Stimulated activated CD8-positive, alpha-beta memory T cell treated with anti-CD3 and anti-CD28 coated beads, Interleukin-15, amount 100 ng/mL, for 48 hours (primary cell): ENCODE data around the gene GID8.
"Not testable (repeated sequence)": the region's sequence is repeated elsewhere in the genome, so short reads cannot be mapped to it uniquely, and the experiment has no call there.

Experiments used
- DNase-seq, 2 donors: peaks; one replicate each; pipeline ENCODE4 v3.0.0-alpha.2; 2020; ENCODE audit warnings: low read depth in 2 of 2

Gene GID8

DNA sequence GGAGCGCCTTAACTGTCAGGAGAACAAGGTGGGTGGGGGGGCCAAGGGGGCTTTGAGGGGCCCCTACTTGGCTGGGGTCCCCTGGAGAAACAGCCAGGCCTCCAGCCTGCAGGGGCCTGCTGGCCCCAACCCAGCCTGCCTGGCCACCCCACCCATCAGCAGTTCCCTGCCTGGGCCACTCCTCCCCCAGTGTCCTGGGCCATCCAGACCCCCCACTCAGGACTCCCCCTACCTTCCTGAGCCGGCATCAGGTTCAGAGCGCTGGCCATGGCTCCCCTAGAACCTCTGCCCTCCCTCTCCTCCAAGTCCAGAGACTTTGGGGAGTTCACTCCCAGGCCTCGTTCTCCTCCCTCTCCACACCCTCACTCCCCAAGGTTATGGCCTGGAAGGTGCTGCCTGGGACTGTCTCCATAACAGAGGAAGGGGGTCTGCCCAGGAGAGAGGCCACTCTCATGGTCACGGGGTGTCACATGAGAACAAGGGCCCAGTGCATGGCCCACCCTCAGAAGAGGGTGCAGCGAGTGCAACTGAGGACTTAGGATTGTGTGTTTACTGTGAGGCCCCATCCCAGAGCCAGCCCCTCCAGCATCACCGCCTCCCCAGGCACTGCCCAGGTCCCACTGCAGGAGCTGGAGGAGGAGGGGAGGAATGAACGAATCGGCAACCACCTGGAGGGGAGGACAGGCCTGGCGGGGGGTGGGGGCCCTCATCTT lies 20.6 kb downstream of the GID8 start:
- no peak for DNase-seq

DNA sequence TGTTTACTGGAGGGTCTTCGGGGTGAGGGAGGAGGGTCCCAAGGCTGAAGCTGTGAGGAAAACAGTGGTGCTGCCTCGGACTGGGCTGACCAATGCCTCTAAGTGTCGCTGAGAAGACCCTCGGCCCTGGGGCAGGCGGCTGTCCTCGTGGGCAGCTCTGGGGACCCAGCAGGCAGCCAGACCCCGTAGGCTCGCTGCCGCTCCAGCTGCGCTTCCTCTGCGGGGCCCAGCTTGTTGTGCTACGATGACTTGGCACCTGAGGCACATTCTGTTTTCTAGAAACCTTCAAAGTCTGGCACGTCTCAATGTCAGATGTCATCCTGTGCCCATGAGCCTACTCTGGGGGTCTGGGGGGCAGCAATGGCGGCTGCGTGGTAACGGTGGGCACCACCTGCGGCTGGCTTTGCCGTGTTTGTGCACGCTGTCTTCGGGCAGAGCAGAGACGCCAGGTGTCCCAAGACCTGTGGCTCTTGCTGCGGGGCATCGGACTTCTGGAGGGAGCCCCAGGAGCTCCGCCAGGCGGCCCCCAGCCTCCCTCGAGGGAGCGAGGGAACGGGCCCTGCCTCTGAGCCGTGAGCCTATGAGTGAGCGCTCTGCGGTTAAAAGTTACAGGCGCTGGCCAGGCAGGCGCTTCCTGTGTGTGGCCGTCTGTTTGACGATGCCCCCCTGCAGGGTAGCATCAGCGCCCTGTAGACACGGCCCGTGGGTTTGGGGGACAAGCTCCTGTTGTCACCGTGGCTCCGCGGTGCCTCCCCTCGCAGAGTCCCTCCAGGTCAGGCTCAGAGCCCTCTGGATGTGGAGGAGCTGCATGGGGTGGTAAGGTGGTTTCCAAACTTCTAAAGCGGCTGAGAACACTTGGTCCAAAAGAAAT lies 21.4 kb downstream of the GID8 start:
- DNase-seq: no peak

- DNase-seq: no peak
Measured at GRCh38 chr20:62959998-62960436, 22.1 kb downstream of the GID8 start.

GRCh38 chr20:62960446-62961309 lies 22.7 kb downstream of the GID8 start:
- DNase-seq: not testable (repeated sequence)

DNA sequence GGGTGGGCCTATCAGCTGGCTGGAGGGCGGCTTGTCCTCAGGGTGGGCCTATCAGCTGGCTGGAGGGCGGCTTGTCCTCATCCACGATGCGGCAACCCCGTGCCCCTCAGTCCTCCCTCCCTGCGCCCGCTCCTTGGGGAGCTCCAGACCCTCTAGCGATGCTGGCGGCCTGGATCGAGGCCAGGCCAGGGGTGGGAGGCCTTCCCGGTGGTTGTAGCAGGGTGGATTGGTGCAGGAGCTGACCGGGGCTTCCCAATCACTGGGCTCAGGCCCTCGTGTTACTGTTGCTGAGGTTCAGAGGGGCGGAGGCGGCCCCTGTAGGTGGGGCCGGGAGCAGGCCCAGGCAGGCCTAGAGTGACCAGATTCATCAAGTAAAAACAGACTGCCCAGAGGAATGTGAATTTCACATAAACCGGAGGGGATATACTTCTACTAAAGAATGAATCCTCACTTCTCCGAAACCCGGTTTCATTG lies 23.4 kb downstream of the GID8 start:
- DNase-seq: no peak

- no peak for DNase-seq
Measured at GRCh38 chr20:62961799-62962198, 23.9 kb downstream of the GID8 start.

DNA sequence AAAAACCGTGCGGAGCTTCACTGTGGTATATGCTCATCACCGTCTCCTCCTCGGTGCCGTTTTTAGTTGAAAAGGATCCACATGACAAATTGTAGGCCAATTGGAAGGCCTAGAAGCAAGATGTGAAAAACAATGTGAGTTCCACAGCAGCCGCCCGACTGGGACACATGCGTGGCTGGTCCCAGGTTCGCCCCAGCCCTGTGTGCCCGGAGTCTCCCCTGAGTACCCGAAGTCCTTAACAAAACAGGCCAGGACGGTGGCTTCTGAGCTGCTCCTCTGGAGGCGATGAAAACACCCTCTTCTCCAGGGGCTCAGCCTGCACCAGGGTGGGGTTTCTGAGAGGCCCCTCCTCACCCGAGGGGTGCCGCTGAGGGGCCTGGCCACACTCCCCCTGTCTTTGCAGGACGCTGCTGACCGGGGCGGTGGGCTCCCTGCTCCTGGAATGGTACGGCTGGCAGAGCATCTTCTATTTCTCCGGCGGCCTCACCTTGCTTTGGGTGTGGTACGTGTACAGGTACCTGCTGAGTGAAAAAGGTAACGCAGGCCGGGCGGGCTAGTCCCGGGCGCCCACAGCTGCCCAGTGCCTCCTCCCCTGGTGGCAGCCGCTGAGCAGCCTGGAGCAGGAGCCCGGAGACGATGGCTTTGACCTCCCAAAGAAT lies 24.4 kb downstream of the GID8 start:
- DNase-seq: no peak

- no peak for DNase-seq
Measured at GRCh38 chr20:62962891-62963613, 25.1 kb downstream of the GID8 start.

- DNase-seq: no peak
Measured at GRCh38 chr20:62963614-62964397, 25.9 kb downstream of the GID8 start.

GRCh38 chr20:62964700-62965099 lies 26.8 kb downstream of the GID8 start:
- no peak for DNase-seq

- DNase-seq: no peak
Measured at GRCh38 chr20:62965363-62965771, 27.4 kb downstream of the GID8 start.

- DNase-seq: no peak
Measured at GRCh38 chr20:62966212-62967148, 28.5 kb downstream of the GID8 start.

DNA sequence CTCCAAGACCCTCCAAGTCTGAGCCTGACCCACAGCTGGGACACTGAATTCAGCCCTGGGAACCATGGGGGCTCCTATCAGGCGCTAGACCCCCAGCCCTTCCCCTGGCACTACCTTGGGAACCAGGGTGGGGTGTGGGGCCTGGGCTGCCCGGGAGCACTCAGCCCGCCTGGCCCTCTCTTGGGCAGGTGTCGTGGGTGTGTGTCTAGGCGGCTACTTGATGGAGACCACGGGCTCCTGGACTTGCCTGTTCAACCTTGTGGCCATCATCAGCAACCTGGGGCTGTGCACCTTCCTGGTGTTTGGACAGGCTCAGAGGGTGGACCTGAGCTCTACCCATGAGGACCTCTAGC lies 29.2 kb downstream of the GID8 start:
- DNase-seq: no peak

- DNase-seq: no peak
Measured at GRCh38 chr20:62967628-62968351, 29.8 kb downstream of the GID8 start.

DNA sequence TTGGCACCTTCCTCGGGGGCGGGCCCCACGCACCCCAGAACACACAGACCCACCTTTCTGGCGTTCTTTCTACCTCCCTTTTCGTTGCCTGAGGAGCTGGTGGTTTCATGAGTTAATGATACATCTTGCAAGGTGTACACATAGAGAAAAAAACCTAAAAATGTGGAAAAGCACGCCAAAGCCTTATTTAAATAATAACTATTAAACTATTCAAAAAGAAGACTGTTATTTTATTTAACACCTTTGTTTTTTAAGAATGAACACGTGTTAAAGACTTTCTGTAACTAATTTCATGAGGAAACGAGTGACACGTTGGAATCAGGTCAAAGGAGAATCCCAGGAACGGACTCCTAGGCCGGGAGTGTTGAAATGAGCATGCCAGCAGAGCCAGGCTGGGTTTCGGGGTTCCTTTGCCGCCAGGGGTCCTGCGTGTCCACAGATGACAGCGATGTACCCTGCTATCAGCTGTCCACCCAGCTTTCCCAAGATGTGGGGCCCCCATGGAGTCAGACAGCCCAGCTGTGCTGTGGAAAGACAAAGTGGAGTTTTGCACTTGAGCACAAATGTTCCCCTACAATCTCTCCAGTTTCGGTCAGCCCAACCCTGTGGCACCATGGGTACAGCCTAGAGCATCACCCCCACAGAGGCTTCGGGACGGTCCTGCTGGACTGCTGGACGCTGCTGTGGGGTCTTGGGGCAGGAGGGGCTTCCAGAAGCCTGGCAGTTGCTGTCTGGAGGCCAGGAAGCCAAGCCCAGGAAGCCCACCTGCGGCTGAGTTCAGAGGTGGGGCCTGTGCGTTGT lies 30.6 kb downstream of the GID8 start:
- no peak for DNase-seq

GRCh38 chr20:62969179-62969760 lies 31.3 kb downstream of the GID8 start:
- no peak for DNase-seq

GRCh38 chr20:62969939-62970306 lies 32.0 kb downstream of the GID8 start:
- no peak for DNase-seq
